HG02798 (cell line): ENCODE results near the gene HDAC11.
"Not testable (repeated sequence)": the region's sequence is repeated elsewhere in the genome, so short reads cannot be mapped to it uniquely, and the experiment has no call there.

Source experiments
- ATAC-seq: cut with Tn5 transposase; IDR thresholded peaks from one replicate; pipeline ENCODE4 v1.9.1; 2021; ENCODE audit warnings: mild to moderate bottlenecking; ENCODE audit not compliant: unreplicated experiment, poor library complexity

The HDAC11 gene, protein sequence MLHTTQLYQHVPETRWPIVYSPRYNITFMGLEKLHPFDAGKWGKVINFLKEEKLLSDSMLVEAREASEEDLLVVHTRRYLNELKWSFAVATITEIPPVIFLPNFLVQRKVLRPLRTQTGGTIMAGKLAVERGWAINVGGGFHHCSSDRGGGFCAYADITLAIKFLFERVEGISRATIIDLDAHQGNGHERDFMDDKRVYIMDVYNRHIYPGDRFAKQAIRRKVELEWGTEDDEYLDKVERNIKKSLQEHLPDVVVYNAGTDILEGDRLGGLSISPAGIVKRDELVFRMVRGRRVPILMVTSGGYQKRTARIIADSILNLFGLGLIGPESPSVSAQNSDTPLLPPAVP

DNA sequence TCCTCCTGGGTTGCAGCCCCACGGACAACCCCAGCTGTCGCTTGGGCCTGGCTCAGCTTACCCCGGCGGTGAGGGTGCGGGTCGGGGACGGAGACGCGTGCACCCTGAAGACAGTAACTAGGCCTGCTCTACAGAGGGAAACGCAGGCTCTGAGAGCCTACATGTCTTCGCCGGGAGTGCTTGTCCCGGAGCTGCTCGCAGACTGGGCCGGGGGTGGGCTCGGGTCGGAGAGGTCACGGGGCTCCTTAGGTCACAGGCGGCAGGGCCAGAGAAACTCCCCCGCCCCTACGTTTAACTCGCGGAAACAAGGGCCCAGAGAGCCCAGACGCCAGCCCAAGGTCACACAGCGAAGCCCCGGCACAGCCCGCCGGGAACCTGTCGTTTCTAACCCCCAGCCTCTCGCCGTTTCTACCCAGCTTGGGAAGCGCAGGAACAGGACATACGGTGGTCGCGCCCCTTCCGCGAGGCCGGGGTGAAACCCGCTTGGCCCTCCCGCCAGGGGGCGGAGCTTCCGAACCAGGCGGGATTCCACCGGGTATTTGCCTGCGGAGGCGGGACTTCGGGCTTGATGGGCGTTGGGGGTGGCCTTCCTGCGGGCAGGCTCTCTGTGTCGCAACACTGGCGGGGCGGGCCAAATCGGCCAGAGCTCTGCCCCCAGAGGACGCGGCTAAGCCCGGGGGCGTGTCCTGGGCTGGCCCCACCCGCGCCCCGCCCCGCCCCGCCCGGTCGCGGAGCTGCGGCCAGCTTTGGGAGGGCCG lies at the start of gene HDAC11:
TSS of gene HDAC11 (plus strand) at position 725 of the 758 bp plus-strand sequence. CDS start 42 bp downstream, outside the sequence.
- peak; percentile 99 for ATAC-seq

DNA sequence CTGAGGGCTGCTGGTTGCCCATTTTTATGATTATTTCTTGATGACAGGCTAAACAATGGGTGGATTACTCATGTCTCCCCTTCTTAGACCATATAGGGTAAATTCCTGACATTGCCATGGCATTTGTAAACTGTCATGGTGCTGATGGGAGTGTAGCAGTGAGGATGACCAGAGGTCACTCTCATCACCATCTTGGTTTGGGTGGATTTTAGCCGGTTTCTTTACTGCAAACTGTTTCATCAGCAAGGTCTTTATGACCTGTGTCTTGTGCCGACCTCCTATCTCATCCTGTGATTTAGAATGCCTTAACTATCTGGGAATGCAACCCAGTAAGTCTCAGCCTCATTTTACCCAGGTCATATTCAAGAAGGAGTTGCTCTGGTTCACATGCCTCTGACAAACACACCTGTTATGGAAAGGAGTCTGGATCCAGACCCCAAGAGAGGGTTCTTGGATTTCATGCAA lies 49.7 kb upstream of the HDAC11 start:
- not testable (repeated sequence) for ATAC-seq

DNA sequence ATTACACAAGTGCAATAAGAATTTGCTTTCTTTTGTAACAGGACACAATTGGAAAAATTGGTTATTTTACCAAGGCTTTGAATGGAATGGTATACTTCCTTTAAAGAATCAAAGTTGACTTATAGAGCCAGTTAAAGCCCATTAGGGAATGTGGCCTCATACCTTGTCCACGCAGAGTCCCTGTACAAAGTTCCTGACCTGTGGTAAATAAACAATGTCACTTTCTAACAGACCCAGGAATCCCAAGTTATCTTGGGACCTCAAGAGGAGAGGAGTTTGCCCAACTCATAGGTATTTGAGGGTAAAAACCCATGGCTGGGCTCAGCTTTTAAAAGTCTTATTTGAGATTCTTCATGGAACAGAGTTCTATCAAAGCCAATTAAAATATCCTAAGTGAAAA lies 48.0 kb upstream of the HDAC11 start:
- ATAC-seq, result no peak

DNA sequence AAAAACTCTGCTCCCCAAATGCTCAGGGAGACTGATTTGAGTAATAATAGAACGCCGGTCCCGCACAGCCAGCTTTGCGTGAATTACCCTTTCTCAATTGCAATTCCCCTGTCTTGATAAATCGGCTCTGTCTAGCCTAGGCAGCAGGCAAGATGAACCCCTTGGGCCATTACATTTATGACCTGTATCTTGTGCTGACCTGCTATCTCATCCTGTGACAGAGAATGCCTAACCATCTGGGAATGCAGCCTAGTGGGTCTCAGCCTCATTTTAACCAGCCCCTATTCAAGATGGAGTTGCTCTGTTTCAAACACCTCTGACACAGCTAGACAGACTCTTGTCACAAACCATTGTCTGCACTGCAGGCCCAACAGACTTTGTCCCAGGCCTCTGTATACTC lies 46.2 kb upstream of the HDAC11 start:
- no peak for ATAC-seq

DNA sequence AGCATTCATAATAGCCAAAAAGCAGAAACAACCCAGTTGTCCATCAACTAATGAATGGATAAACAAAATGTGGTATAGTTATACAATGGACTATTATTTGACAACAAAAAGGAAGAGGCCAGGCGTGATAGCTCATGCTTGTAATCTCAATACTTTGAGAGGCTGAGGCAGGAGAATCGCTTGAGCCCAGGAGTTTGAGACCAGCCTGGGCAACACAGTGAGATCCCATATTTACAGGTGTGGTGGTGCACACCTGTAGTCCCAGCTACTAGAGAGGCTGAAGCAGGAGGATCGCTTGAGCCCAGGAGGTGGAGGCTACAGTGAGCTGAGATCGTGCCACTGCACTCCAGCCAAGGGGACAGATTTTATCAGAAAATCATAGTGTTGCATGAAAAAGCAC lies 43.9 kb upstream of the HDAC11 start:
- ATAC-seq, result not testable (repeated sequence)

DNA sequence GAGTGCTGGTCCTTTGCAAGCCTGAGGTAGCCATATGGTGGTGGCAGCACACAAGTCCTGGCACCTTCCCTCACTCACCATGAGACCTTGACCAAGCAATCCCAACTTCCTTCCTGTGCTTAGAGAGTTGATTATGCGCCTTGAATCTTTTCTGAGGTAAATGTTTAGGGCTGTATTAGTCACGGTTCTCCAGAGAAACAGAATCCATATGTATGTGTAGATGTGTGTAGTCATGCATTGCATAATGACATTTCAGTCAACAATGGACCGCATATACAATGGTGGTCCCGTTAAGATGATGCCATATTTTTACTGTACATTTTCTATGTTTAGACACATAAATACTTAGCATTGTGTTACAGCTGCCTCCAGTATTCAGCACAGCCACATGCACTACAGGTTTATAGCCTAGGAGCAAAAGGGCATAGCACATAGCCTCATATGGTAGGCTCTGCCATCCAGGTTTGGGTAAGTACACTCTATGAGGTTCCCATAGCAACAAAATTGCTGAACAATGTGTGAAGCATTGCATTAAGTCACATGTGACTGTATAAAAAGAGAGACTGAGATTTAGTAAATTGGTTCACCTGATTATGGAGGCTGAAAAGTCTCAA lies 39.8 kb upstream of the HDAC11 start:
- no peak for ATAC-seq

DNA sequence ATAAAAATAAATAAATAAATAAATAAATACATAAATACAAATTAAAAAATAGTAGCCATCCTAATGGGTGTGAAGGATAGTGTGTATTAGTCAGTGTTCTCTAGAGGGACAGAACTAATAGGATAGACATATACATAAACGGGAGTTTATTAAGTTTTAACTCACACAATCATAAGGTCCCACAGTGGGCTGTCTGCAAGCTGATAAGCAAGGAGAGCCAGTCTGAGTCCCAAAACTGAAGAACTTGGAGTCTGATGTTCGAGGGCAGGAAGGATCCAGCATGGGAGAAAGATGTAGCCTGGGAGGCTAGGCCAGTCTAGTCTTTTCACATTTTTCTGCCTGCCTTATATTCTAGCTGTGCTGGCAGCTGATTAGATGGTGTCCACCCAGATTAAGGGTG lies 37.2 kb upstream of the HDAC11 start:
- ATAC-seq, result not testable (repeated sequence)

DNA sequence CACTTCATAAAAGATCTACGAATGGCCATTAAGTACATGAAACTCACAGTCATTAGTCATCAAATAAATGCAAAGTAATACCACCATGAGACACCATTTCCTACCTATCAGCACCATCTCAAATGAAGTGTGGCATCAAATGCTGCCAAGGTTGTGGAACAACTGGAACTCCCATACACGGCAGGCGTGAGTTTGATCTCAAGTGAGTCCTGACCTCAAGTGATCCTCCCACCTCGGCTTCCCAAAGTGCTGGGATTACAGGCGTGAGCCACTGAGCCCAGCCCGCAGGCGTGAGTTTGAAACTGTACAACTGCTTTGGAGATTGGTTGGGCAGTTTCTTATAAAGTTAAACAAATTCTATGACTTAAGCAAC lies 28.8 kb upstream of the HDAC11 start:
- ATAC-seq, result peak; percentile 1

DNA sequence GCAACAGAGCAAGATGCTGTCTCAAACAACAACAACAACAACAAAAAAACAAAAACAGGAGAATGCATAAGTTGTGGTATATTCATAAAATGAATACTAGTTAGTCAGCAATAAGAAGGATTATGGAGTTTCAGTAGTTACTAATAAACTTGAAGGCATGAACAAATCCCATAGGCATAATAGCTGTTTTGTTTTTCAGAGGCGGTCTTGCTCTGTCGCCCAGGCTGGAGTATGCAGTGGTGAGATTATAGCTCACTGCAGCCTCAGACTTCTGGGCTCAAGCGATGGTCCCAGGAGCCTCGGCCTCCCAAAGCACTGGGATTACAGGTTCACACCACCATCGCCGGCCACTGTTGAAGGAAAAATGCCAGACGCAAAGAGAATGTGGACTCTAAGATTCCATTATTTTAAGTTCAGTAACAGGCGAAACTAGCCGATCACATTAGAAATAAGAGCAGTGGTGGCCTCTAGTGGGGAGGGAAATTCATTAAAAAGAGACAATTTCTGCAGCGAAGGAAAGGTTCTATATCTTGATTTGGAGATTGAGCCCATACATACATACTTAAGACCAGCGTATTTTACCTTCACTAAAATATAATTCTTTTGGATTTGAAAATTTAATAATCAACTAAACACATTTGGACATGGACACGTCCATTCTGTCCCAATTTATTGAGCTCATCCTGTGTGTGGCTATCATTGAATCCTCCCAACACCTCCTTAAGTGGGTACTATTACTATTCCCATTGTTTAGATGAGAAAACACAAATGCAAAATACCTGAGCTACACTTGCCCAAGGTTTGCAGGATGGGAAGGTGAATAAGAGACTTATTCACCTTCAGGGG lies 27.4 kb upstream of the HDAC11 start:
- ATAC-seq, result no peak

DNA sequence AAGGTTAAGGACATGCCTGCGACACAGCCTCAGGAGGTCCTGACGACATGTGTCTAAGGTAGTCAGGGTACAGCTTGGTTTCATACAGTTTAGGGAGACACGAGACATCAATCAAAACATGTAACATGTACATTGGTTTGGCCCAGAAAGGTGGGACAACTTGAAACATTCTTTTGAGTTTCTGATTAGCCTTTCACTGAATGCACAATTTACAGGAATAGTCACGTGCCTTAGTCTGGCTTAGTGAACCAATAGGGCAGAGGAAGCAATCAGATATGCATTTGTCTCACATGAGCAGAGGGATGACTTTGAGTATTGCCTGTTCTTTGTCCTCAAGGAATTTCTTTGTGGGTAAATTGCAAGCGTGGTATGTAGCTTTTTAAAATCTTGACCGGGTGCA lies 24.5 kb upstream of the HDAC11 start:
- ATAC-seq, result no peak

DNA sequence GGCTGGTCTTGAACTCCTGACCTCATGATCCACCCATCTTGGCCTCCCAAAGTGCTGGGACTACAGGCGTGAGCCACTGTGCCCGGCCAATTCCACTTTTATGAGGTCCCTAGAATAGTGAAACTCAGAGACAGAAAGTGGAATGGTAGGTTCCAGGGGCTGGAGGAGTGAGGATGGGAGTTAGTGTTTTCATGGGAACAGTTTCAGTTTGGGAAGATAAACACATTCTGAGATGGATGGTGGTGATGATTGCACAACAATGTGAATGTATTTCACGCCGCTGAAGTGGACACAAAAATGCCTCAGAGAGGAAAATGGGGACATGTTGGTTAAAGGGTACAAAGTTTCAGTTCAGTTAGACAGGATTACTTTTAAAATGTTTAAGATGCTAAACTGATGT lies 22.5 kb upstream of the HDAC11 start:
- no peak for ATAC-seq

DNA sequence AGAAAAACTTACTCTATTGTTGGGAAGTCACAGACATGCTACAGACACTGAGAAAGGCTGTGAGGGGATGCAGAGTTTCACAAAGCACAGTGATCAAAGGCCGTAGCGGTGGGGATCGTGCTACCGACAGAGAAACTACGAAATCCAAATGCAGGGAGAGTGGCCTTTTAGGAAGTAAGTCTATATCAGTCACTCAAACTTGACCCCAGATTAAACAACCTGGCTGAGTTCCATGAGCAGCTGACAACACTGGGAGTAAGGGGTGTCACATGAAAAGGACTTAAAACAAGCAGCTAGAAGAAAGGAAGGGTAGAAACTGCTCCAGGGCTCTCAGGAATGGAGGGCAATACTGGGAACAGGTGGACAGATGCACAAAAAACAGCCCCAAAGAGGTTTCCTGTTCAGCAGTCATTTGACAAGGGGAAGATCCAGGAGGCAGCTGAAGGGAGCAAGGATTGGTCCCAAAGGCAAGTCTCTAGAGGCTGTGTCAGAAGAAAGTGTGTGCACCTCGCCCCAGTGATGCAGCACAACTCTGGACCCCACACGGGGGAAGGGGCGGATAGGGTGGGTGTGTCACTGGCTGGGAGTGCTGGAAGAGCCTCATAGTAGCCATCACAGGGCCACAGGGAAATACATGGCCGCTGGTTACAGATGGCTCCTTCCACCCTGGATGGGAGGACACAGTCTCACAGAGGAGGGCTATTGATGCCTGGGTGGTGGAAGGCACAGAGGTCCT lies 20.3 kb upstream of the HDAC11 start:
- no peak for ATAC-seq

DNA sequence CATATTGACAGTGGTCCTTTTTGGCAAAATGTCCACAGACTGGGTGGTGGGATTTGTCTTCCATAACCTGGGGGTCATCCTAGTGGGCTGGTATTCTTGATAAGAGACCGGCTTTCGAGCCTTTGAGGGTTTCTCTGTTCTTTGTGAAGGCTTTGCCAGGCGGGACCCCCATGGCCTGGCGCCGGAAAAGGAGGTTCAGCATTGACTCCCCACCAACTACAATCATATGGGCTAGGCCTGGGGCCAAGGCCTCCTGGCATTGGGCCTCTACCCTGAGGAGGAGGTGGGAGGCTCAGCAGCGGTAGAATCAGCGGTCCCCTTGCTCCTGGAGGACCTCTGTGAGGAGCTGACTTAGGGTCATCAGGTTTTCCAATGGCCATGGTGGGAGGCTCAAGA lies 19.8 kb upstream of the HDAC11 start:
- ATAC-seq, result no peak

DNA sequence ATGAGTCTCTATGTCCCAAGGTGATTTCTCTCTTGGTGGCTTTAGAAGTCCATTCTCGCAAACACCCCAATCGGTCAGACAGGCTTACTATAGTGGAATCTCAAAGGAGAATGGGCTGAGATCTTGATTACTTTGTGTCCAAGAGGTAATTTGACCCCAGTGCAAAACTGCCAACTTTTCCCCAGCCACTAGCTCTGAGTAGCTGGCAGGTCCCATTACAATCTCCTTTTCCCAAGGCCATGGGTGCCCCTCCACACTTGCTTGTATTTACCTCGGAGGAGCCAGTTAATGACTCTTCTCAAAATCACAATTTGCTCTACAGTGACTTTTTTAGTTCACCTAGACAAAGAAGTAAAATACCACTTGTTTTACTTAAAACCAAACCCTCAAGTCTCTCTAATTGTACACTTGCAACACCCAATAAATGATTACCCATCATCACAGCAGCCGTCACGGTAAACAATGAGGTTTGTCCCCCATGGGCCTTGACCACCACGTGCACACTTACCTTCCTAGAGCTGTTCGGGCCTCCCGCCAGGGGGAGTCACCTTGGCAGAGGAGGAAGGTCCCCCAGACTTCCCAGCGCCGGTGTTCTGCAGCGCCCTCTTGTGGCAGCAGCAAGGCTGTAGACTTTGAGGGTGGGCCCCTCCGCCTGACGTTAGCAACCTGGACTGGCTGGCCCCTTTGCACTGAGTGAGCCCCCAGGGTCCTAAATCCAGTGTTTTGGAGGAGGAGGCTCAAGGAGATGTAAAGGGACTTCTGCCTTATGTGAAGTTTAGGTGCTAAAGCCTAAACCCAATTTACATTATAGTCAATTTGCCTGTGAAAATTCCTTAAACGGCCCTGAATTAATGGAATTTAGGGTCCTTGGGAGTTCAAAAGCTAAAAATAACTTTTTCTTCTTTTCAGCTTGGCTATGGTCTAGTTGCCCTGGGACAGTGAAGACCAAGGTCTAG lies 18.7 kb upstream of the HDAC11 start:
- ATAC-seq, result no peak

DNA sequence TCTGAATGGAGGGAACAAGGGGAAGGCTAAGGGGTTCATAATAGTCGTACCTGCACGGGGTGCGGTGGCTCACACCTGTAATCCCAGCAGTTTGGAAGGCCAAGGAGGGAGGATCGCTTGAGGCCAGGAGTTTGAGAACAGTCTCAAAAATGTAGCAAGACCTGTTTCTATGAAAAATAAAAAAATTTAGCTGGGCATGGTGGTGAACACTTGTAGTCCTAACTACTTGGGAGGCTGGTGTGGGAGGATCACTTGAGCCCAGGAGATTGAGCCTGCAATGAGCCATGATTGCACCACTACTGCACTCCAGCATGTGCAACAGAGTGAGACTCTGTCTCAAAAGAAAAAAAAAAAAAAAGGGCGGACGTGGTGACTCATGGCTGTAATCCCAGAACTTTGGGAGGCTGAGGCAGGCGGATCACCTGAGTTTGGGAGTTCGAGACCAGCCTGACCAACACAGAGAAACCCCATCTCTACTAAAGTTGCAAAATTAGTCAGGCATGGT lies 17.9 kb upstream of the HDAC11 start:
- ATAC-seq, result no peak

DNA sequence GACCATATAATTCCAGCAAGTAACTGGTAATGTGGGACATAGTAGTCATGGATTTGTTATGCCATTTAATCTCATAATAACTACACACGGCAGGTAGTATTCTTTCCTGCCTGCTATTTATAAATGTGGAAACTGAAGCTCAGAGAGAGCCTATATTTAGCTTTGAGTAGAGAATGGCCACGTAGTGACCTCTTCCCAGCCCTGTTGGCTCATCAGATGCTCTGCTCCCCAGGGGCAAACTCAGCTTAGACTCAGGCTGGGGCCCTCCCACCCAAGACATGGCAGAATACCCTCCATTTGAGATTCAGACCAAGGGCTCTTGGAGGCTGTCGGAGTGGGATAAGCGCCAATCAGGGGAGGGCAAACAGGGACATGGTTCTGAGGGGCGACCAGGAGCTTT lies 17.3 kb upstream of the HDAC11 start:
- ATAC-seq, result no peak

DNA sequence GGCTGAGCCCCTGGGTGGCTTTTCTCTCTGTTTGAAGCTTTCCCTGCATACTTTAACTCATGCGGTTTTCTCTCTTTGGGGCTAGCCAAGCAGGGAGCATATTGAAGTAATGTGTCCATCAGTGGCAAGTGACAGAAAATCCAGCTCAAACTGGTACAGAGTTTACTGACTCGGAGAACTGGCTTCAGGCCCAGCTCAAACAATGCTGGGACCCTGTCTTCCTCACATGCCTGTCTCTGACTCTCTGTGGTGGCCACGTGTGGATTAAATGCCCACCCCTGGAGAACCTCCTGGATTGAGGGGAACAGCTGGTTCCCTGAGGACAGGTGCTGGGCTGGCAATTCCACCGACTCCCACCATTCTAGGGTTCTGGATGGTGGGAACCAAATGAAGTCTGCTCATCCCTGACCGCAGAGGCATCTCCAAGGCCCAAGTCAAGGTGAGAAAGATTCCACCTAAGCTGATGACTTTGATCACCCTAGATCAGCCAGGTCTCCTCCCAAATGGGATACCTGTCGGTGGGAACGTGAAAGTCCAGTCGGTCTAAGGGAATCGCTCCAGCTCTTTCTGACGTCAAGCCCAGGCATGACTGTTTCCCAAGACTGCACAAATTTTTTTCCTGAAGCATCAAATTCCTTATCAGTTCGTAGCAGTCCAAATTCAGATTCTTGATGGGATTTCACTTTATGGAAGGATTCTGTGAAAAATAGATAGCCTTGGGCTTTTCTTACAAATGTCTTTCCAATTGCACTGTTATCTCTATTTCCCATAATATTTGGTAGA lies 16.3 kb upstream of the HDAC11 start:
- no peak for ATAC-seq
